BE2C (cell line): ENCODE results near the gene C4orf17.
A peak's percentile ranks its signal among the peaks of the same experiment; 100 is the strongest.

ENCODE experiments used
- DNase-seq: peaks from one replicate; pipeline ENCODE4 v3.0.0-alpha.2; 2020
- H3K27me3 ChIP-seq: fragments of 250-450 bp; sonication (Bioruptor Pico); 2 replicates; pipeline ENCODE4 v1.5.1; 2020; ENCODE audit warnings: mild to moderate bottlenecking
- H3K36me3 ChIP-seq: fragments of 250-450 bp; sonication (Bioruptor Pico); 2 replicates; pipeline ENCODE4 v1.5.1; 2020; ENCODE audit warnings: mild to moderate bottlenecking
- H3K4me1 ChIP-seq: fragments of 250-450 bp; sonication (Bioruptor Pico); 2 replicates; pipeline ENCODE4 v1.5.1; 2020
- H3K4me3 ChIP-seq: 2 replicates; pipeline ENCODE4 v1.5.1; 2011; ENCODE audit warnings: low read depth, low read length
- H3K9me3 ChIP-seq: fragments of 250-450 bp; sonication (Bioruptor Pico); 2 replicates; pipeline ENCODE4 v1.5.1; 2020
- CTCF ChIP-seq: IDR thresholded peaks from 2 replicates; pipeline ENCODE4 v1.5.1; 2012; ENCODE audit warnings: mild to moderate bottlenecking, low read depth, low read length

The C4orf17 gene

GRCh38 chr4:99504804-99505502 is 5.9 kb upstream of the C4orf17 start:
- Histone ChIP-seq H3K4me1 (no peaks in the 10 kb centered on the region), H3K27me3 (no peaks in the 10 kb centered on the region), H3K4me3 (no peak overlapping the region), H3K9me3 (no peaks in the 10 kb centered on the region), H3K36me3 (no peaks in the 10 kb centered on the region)
- TF ChIP-seq CTCF: no peak
- DNase-seq: peak; percentile 33

- H3K36me3 ChIP-seq: no peaks in the 10 kb centered on the region
- no peak for TF ChIP-seq CTCF
- H3K4me1 ChIP-seq: no peaks in the 10 kb centered on the region
- H3K27me3 ChIP-seq: no peaks in the 10 kb centered on the region
- no peak overlapping the region for H3K4me3 ChIP-seq
- no peaks in the 10 kb centered on the region for H3K9me3 ChIP-seq
- DNase-seq: peak; percentile 28
Observed at GRCh38 chr4:99506781-99507180, 4.0 kb upstream of the C4orf17 start.

- Histone ChIP-seq H3K27me3 (no peaks in the 10 kb centered on the region), H3K9me3 (no peaks in the 10 kb centered on the region), H3K4me3 (no peak overlapping the region), H3K4me1 (no peaks in the 10 kb centered on the region), H3K36me3 (no peaks in the 10 kb centered on the region)
- DNase-seq: no peak
- no peak for TF ChIP-seq CTCF
Observed at GRCh38 chr4:99507349-99507748, 3.5 kb upstream of the C4orf17 start.

- Histone ChIP-seq H3K27me3 (peaks cover under 1% of the 10 kb centered on the region; the same call in 1 of the 2 replicates), H3K4me3 (no peak overlapping the region), H3K9me3 (no peaks in the 10 kb centered on the region), H3K4me1 (no peaks in the 10 kb centered on the region), H3K36me3 (no peaks in the 10 kb centered on the region)
- no peak for TF ChIP-seq CTCF
- no peak for DNase-seq
Observed at GRCh38 chr4:99507762-99508161, 3.1 kb upstream of the C4orf17 start.

- H3K27me3 ChIP-seq: no peaks in the 10 kb centered on the region; the same call in 1 of the 2 replicates
- no peaks in the 10 kb centered on the region for H3K36me3 ChIP-seq
- H3K9me3 ChIP-seq: no peaks in the 10 kb centered on the region
- H3K4me1 ChIP-seq: no peaks in the 10 kb centered on the region
- TF ChIP-seq CTCF: no peak
- no peak overlapping the region for H3K4me3 ChIP-seq
- no peak for DNase-seq
Observed at GRCh38 chr4:99518601-99519295, 7.9 kb downstream of the C4orf17 start.

GRCh38 chr4:99529228-99529627 is 18.4 kb downstream of the C4orf17 start:
- Histone ChIP-seq H3K4me3 (no peak overlapping the region), H3K36me3 (no peaks in the 10 kb centered on the region), H3K9me3 (no peaks in the 10 kb centered on the region), H3K27me3 (peaks cover 9% of the 10 kb centered on the region), H3K4me1 (no peaks in the 10 kb centered on the region)
- no peak for TF ChIP-seq CTCF
- no peak for DNase-seq
